T-helper 2 cell (primary cell): Measurements from ENCODE around the gene DOC2A.
A peak's percentile ranks its signal among the peaks of the same experiment; 100 is the strongest.
"Not testable (repeated sequence)": the region's sequence is repeated elsewhere in the genome, so short reads cannot be mapped to it uniquely, and the experiment has no call there.

Experiments used
- DNase-seq, 5 experiments: peaks; one replicate each; pipeline versions ENCODE4 v3.0.0 to v3.0.0-alpha.2; 2012 to 2022
- total RNA-seq, 2 donors: gene quantifications; one replicate each; lab custom pipeline; 2026; lab: John Stamatoyannopoulos, UW

DOC2A gene
- 0.07 to 0.31 reads per million in 2 donors for total RNA-seq

GRCh38 chr16:30010844-30011713, at the start of gene DOC2A:
Gene DOC2A (minus strand): TSS chr16:30011027. CDS start chr16:30010222, 805 bp downstream.
- peak in 2 of 5 experiments; percentile 15 to 47 for DNase-seq

- no peak for DNase-seq
Observed at GRCh38 chr16:30060346-30060745, 49.5 kb upstream of the DOC2A start.

- peak in 2 of 5 experiments; percentile 32 to 62 for DNase-seq
Observed at GRCh38 chr16:30054959-30055553, 44.2 kb upstream of the DOC2A start.

- no peak for DNase-seq
Observed at GRCh38 chr16:30054451-30054850, 43.6 kb upstream of the DOC2A start.

- DNase-seq: no peak
Observed at GRCh38 chr16:30053376-30054015, 42.7 kb upstream of the DOC2A start.

GRCh38 chr16:30052671-30053372, 42.0 kb upstream of the DOC2A start:
- peak; percentile 75 to 93 (median 79) for DNase-seq

- DNase-seq: no peak
Observed at GRCh38 chr16:30051518-30051917, 40.7 kb upstream of the DOC2A start.

GRCh38 chr16:30049871-30050270, 39.0 kb upstream of the DOC2A start:
- DNase-seq: no peak

- DNase-seq: no peak
Observed at GRCh38 chr16:30046588-30046987, 35.8 kb upstream of the DOC2A start.

- DNase-seq: no peak
Observed at GRCh38 chr16:30046178-30046577, 35.4 kb upstream of the DOC2A start.

- DNase-seq: no peak
Observed at GRCh38 chr16:30041841-30042240, 31.0 kb upstream of the DOC2A start.

GRCh38 chr16:30040690-30041089, 29.9 kb upstream of the DOC2A start:
- DNase-seq: not testable (repeated sequence)

- no peak for DNase-seq
Observed at GRCh38 chr16:30040221-30040620, 29.4 kb upstream of the DOC2A start.

GRCh38 chr16:30033270-30033669, 22.4 kb upstream of the DOC2A start:
- no peak for DNase-seq

- DNase-seq: peak in 4 of 5 experiments; percentile 39 to 65 (median 48)
Observed at GRCh38 chr16:30032083-30032819, 21.4 kb upstream of the DOC2A start.

GRCh38 chr16:30031477-30031918, 20.7 kb upstream of the DOC2A start:
- DNase-seq: no peak

GRCh38 chr16:30030841-30031413, 20.1 kb upstream of the DOC2A start, which contains the start of gene TLCD3B:
Gene TLCD3B (minus strand): TSS chr16:30031271. CDS start chr16:30030527, 744 bp downstream.
- DNase-seq: no peak

GRCh38 chr16:30030011-30030685, 19.3 kb upstream of the DOC2A start:
- no peak for DNase-seq

- DNase-seq: no peak
Observed at GRCh38 chr16:30028438-30029076, 17.7 kb upstream of the DOC2A start.
